Tibial artery (tissue), 4 donors: ENCODE data around the gene PDCL2.

Experiments
- DNase-seq, 2 donors: peaks; one replicate each; pipeline ENCODE4 v3.0.0-alpha.2; 2019
- H3K27ac ChIP-seq, 2 donors: fragments of 200-600 bp; sonication (generic) in 1 of 2; 1 replicate in 1 of 2; 2 replicates in 1 of 2; pipeline ENCODE4 v1.5.1; 2018 to 2019; ENCODE audit warnings: mild to moderate bottlenecking in 1 of 2
- H3K27me3 ChIP-seq, 2 donors: fragments of 200-600 bp; sonication (generic) in 1 of 2; one replicate each; pipeline versions ENCODE4 v1.5.1 to v1.6.0; 2016 to 2019
- H3K36me3 ChIP-seq, 3 donors: fragments of 200-600 bp; sonication (generic) in 2 of 3; one replicate each; pipeline ENCODE4 v1.5.1; 2016 to 2019; ENCODE audit warnings: mild to moderate bottlenecking in 2 of 3
- H3K4me1 ChIP-seq, 4 donors: fragments of 200-600 bp; sonication (generic) in 2 of 4; 1 replicate in 3 of 4; 2 replicates in 1 of 4; pipeline ENCODE4 v1.5.1; 2016 to 2019
- H3K4me3 ChIP-seq, 2 donors: fragments of 200-600 bp; sonication (generic) in 1 of 2; 1 replicate in 1 of 2; 2 replicates in 1 of 2; pipeline ENCODE4 v1.5.1; 2018 to 2019; ENCODE audit warnings: mild to moderate bottlenecking in 2 of 2
- H3K9me3 ChIP-seq, 3 donors: fragments of 200-600 bp; sonication (generic) in 1 of 3; one replicate each; pipeline ENCODE4 v1.5.1; 2016 to 2019
- intact Hi-C: fragments of 100-400 bp; cut with DNase I; formaldehyde crosslinking; loops from one replicate; pipeline ENCODE4 v1.15.0; 2023; ENCODE audit warnings: low total_unique reads
- TF ChIP-seq, protein P1 (sequence below), 2 experiments: fragments of 200-600 bp in 1 of 2; fragments of 450-650 bp in 1 of 2; IDR thresholded peaks; one replicate each; pipeline ENCODE4 v1.5.1; 2017 to 2019; ENCODE audit warnings: antibody characterized with exemption in 2 of 2, mild to moderate bottlenecking in 1 of 2, moderate library complexity in 1 of 2

Gene PDCL2, protein sequence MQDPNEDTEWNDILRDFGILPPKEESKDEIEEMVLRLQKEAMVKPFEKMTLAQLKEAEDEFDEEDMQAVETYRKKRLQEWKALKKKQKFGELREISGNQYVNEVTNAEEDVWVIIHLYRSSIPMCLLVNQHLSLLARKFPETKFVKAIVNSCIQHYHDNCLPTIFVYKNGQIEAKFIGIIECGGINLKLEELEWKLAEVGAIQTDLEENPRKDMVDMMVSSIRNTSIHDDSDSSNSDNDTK

DNA sequence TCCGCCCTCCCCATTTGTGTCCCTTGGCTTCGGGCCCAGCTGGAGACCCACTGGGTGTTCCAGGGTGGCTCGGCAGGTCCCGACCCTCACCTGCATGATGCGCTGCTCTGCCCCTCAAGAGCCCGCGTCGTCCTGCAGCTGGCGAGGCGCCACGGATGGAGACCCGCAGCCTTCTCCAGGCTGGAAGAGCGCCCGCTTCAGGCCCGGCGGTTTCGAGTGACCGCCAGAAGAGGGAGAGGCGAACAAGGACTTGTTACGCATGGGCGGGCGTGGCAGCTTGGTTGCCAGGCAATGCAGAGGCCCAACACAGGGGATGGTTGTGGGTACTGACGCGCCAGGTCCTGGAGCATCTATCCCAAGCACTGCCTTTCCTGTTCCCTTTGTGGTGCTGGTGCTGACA is at the start of gene PDCL2:
TSS of gene PDCL2 (minus strand) at position 232 of the 400 bp plus-strand sequence. CDS start at position 96, 136 bp downstream.
- Histone ChIP-seq H3K4me1 (no peaks in the 10 kb centered on the region), H3K4me3 (no peak within 1 kb of the TSS), H3K27ac (no peak within 1 kb of the TSS), H3K27me3 (no peaks in the 10 kb centered on the region), H3K36me3 (no peaks in the 10 kb centered on the region), H3K9me3 (peaks cover 0 to 7% (median 0%) of the 10 kb centered on the region in 3 donors)
- TF ChIP-seq, protein P1, sequence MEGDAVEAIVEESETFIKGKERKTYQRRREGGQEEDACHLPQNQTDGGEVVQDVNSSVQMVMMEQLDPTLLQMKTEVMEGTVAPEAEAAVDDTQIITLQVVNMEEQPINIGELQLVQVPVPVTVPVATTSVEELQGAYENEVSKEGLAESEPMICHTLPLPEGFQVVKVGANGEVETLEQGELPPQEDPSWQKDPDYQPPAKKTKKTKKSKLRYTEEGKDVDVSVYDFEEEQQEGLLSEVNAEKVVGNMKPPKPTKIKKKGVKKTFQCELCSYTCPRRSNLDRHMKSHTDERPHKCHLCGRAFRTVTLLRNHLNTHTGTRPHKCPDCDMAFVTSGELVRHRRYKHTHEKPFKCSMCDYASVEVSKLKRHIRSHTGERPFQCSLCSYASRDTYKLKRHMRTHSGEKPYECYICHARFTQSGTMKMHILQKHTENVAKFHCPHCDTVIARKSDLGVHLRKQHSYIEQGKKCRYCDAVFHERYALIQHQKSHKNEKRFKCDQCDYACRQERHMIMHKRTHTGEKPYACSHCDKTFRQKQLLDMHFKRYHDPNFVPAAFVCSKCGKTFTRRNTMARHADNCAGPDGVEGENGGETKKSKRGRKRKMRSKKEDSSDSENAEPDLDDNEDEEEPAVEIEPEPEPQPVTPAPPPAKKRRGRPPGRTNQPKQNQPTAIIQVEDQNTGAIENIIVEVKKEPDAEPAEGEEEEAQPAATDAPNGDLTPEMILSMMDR (IDR thresholded peaks at IDR 0.05) = no peak
- DNase-seq = peak in 1 of 2 donors; percentile 60
- intact Hi-C loops = no loop called here

DNA sequence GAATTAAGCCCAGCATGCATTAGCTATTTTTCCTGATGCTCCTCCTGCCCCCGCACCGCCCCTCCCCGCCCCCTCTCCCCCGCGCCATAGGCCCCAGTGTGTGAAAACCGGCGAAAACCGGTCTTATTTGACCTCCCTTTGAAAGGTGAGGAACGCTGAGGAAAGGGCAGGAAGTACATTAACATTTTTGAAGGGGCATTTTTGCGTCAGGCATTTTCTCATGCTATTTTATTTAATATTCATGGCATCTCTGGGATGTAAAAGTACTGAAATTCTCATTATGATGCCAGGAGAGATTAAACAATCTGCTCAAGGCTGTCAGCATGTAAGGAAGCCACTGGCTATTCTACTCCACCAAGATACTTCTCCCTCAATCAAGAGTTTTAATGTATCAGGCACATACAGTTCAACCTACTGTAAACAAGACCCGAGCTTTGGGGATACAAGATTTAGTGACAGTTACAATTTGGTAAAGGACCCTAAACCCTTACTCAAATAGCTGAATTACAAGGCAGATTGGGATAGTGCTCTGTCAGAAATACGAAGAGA is 45.3 kb upstream of the PDCL2 start:
- no peaks in the 10 kb centered on the region for H3K36me3 ChIP-seq
- DNase-seq = no peak
- H3K4me1 ChIP-seq = peaks cover 0 to 24% (median 14%) of the 10 kb centered on the region in 4 donors
- no peak overlapping the region for H3K4me3 ChIP-seq
- no peak overlapping the region for H3K27ac ChIP-seq
- intact Hi-C loops = no loop called here
- no peaks in the 10 kb centered on the region for H3K9me3 ChIP-seq
- TF ChIP-seq, protein P1 (IDR thresholded peaks at IDR 0.05) = no peak
- H3K27me3 ChIP-seq = peaks cover 3 to 29% of the 10 kb centered on the region in 2 donors

DNA sequence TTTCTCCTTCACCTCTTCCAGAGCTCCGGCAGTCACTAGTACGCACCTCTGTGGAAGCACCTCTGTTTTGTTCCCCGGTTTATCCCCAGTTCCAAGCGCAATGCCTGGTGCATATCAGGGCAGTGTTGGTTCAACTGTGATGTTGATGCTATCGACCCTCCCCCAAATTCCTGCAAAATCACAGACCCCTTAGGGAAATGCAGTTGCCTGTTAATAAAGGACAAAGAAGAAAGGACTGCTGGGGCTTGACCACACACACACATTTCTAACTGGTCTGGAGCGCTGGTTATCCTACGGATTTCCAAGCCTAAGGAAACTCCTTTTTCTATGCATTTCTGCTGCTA is 44.6 kb upstream of the PDCL2 start:
- Histone ChIP-seq H3K27me3 (peaks cover 3 to 29% of the 10 kb centered on the region in 2 donors), H3K4me1 (peaks cover 0 to 24% (median 14%) of the 10 kb centered on the region in 4 donors), H3K27ac (no peak overlapping the region), H3K36me3 (no peaks in the 10 kb centered on the region), H3K4me3 (peak overlapping the region; percentile 39 to 49), H3K9me3 (no peaks in the 10 kb centered on the region)
- intact Hi-C loops = no loop called here
- TF ChIP-seq, protein P1 (IDR thresholded peaks at IDR 0.05) = no peak
- DNase-seq = no peak

DNA sequence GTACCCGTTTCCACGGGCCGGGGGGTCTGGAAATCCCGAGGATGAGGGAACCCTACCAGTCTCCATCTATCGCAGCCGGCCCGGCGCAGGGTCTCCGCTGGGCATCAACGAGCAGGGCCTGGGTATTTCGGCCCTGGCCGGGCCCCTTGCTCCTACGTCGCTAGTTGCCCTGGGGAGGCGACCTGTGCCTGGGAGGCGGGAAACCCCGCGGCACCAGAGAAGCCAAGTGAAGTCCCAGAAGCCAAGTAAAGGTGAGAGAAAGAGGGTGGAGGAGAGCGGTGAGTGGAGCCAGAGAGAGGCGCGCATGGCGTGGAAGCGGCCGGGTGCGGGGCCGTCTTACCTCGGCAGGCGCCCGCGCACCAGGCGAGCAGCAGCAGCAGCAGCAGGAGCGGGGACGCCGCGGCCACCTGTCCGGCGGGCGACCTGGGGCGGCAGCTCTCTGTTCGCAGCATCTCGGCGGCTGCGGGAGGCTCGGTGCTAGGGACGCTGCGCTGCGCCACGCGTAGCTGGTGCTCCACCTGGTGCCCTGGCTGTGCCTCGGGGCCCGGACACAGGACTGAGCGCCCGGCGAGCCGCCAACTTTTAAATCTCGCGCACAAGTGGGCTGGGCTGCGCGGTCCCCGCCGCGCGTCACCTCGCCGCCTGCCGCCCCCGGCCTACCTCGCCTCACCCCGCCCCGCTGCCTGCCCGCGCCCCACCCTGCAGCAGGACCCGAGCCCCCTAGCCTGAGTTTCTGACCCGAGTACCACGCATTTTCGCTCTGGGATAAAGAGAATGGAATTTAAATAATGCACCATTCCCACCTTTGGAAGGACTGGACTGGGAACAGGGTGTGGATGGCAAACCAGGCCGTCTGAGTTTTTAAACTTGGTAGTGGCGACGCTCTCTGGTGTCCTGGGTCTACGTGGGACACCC is 44.0 kb upstream of the PDCL2 start, which contains the start of gene NMU:
TSS of gene NMU (minus strand) at position 558 of the 915 bp plus-strand sequence. CDS start at position 452, 106 bp downstream.
- H3K27me3 ChIP-seq = peaks cover 3 to 29% of the 10 kb centered on the region in 2 donors
- peaks cover 0 to 24% (median 14%) of the 10 kb centered on the region in 4 donors for H3K4me1 ChIP-seq
- H3K36me3 ChIP-seq = no peaks in the 10 kb centered on the region
- H3K9me3 ChIP-seq = no peaks in the 10 kb centered on the region
- no peak within 1 kb of the TSS for H3K27ac ChIP-seq
- peak; percentile 24 to 63 for DNase-seq
- intact Hi-C loops = no loop called here
- H3K4me3 ChIP-seq = peak within 1 kb of the TSS; percentile 39 to 49
- TF ChIP-seq, protein P1 (IDR thresholded peaks at IDR 0.05) = no peak

DNA sequence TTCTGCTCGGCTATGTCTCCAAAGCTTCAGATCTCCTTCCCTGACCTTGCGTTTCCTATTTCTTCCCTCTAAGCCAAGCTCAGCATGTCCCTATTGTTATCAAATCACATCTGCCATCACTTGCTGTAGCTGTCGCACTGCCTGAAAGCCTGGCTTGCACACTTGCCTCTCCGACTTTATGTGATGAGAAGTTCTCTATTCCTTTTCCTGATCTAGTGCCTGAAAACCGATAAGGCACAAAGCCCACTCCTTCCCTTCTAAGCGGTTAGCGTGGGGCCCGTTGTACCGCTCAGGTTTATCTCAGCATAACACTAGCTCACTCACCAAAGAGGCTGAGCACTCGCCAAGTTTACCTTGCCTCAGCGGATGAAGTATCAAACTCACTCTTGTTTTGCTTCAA is 43.2 kb upstream of the PDCL2 start:
- peak overlapping the region in 1 of 2 donors; percentile 49 for H3K4me3 ChIP-seq
- no peak for DNase-seq

More for the DNA sequence above, 43.2 kb upstream of the PDCL2 start:
- no peaks in the 10 kb centered on the region for H3K9me3 ChIP-seq
- peaks cover 3 to 29% of the 10 kb centered on the region in 2 donors for H3K27me3 ChIP-seq
- intact Hi-C loops = no loop called here
- no peaks in the 10 kb centered on the region for H3K36me3 ChIP-seq
- H3K27ac ChIP-seq = no peak overlapping the region
- peaks cover 0 to 24% (median 14%) of the 10 kb centered on the region in 4 donors for H3K4me1 ChIP-seq
- TF ChIP-seq, protein P1 (IDR thresholded peaks at IDR 0.05) = no peak
